Cardiac muscle cell (in vitro differentiated cells and primary cell): ENCODE data around the gene AGAP1. TPM values are rescaled to one million over a fixed set of nuclear protein-coding genes. Genes with fewer than 3 reads are reported as not detected.

Experiments
- DNase-seq, 2 donors: peaks; one replicate each; pipeline versions ENCODE4 v3.0.0 to v3.0.0-alpha.2; 2010 to 2017; ENCODE audit warnings: low read depth in 1 of 2, low spot score in 1 of 2
- H3K27ac ChIP-seq: fragments of 200-600 bp; sonication (generic); 2 replicates; pipeline ENCODE4 v1.5.1; 2016
- H3K27me3 ChIP-seq: fragments of 200-600 bp; sonication (generic); 2 replicates; pipeline ENCODE4 v1.6.0; 2016; ENCODE audit warnings: control low read depth
- H3K36me3 ChIP-seq: fragments of 200-600 bp; sonication (generic); 2 replicates; pipeline ENCODE4 v1.5.1; 2016; ENCODE audit warnings: control low read depth
- H3K4me1 ChIP-seq: fragments of 200-600 bp; sonication (generic); 2 replicates; pipeline ENCODE4 v1.8.1; 2017; ENCODE audit warnings: low read depth, mild to moderate bottlenecking, mixed run types
- H3K4me3 ChIP-seq: fragments of 200-600 bp; sonication (generic); 2 replicates; pipeline ENCODE4 v1.5.1; 2016; ENCODE audit warnings: mild to moderate bottlenecking
- H3K9me3 ChIP-seq: fragments of 200-600 bp; sonication (generic); 2 replicates; pipeline ENCODE4 v1.5.1; 2017; ENCODE audit warnings: low read depth, mild to moderate bottlenecking, control low read depth
- CTCF ChIP-seq: IDR thresholded peaks from 2 replicates; pipeline ENCODE4 v1.5.1; 2012; ENCODE audit warnings: low read depth, mild to moderate bottlenecking, low read length
- polyA plus RNA-seq: library from polyadenylated mRNA; unstranded; fragments of >200 nt; fragmentation: Nextera tagmentation; extraction: Ambion mirVana; gene quantifications from 2 replicates; pipeline ENCODE4 v1.2.1, GENCODE V29; 2016
- total RNA-seq: library from RNA; depleted of rRNA; stranded (reverse); fragments of >200 nt; gene quantifications from 2 replicates; pipeline ENCODE4 v1.2.3, GENCODE V29; 2016

The AGAP1 gene
- total and polyA plus RNA-seq, 2 experiments from 2014 or later: 8.6 to 38.2 TPM

- TF ChIP-seq CTCF: no peak
- Histone ChIP-seq H3K27ac (no peak overlapping the region), H3K4me3 (no peak overlapping the region), H3K9me3 (no peaks in the 10 kb centered on the region), H3K27me3 (no peaks in the 10 kb centered on the region), H3K36me3 (no peaks in the 10 kb centered on the region), H3K4me1 (no peaks in the 10 kb centered on the region)
- no peak for DNase-seq
Measured at GRCh38 chr2:235951493-235951892, 457.6 kb downstream of the AGAP1 start.

GRCh38 chr2:235951982-235952381, 458.1 kb downstream of the AGAP1 start:
- no peaks in the 10 kb centered on the region for H3K27me3 ChIP-seq
- H3K9me3 ChIP-seq: no peaks in the 10 kb centered on the region
- H3K4me1 ChIP-seq: no peaks in the 10 kb centered on the region
- H3K36me3 ChIP-seq: no peaks in the 10 kb centered on the region
- no peak for TF ChIP-seq CTCF
- no peak for DNase-seq
- no peak overlapping the region for H3K4me3 ChIP-seq
- no peak overlapping the region for H3K27ac ChIP-seq

GRCh38 chr2:235952714-235953113, 458.9 kb downstream of the AGAP1 start:
- H3K4me3 ChIP-seq: no peak overlapping the region
- no peak overlapping the region for H3K27ac ChIP-seq
- no peak for DNase-seq
- no peaks in the 10 kb centered on the region for H3K4me1 ChIP-seq
- no peaks in the 10 kb centered on the region for H3K27me3 ChIP-seq
- H3K36me3 ChIP-seq: no peaks in the 10 kb centered on the region
- no peak for TF ChIP-seq CTCF
- H3K9me3 ChIP-seq: no peaks in the 10 kb centered on the region

GRCh38 chr2:235954281-235954680, 460.4 kb downstream of the AGAP1 start:
- no peaks in the 10 kb centered on the region for H3K27me3 ChIP-seq
- DNase-seq: no peak
- no peak for TF ChIP-seq CTCF
- H3K4me1 ChIP-seq: no peaks in the 10 kb centered on the region
- H3K36me3 ChIP-seq: no peaks in the 10 kb centered on the region
- H3K9me3 ChIP-seq: no peaks in the 10 kb centered on the region
- no peak overlapping the region for H3K4me3 ChIP-seq
- H3K27ac ChIP-seq: no peak overlapping the region

GRCh38 chr2:235954888-235955480, 461.1 kb downstream of the AGAP1 start:
- H3K4me1 ChIP-seq: no peaks in the 10 kb centered on the region
- H3K9me3 ChIP-seq: no peaks in the 10 kb centered on the region
- no peak for TF ChIP-seq CTCF
- no peaks in the 10 kb centered on the region for H3K27me3 ChIP-seq
- H3K4me3 ChIP-seq: no peak overlapping the region
- no peak for DNase-seq
- no peaks in the 10 kb centered on the region for H3K36me3 ChIP-seq
- no peak overlapping the region for H3K27ac ChIP-seq
